HG03558 (cell line): ENCODE data around the gene KCNQ5.
"Not testable (repeated sequence)": the region's sequence is repeated elsewhere in the genome, so short reads cannot be mapped to it uniquely, and the experiment has no call there.

Source experiments
- ATAC-seq: cut with Tn5 transposase; IDR thresholded peaks from one replicate; pipeline ENCODE4 v1.9.1; 2021; ENCODE audit warnings: moderate number of reproducible peaks; ENCODE audit not compliant: unreplicated experiment; ENCODE audit errors: extremely low read depth

KCNQ5 gene

GRCh38 chr6:72876256-72876655 lies 254.4 kb downstream of the KCNQ5 start:
- no peak for ATAC-seq

- ATAC-seq, result no peak
Measured at GRCh38 chr6:72886170-72886569, 264.3 kb downstream of the KCNQ5 start.

- ATAC-seq, result no peak
Measured at GRCh38 chr6:72890233-72890632, 268.4 kb downstream of the KCNQ5 start.

- ATAC-seq, result no peak
Measured at GRCh38 chr6:72890671-72891070, 268.8 kb downstream of the KCNQ5 start.

GRCh38 chr6:72892901-72893300 lies 271.0 kb downstream of the KCNQ5 start:
- no peak for ATAC-seq

GRCh38 chr6:72894091-72894490 lies 272.2 kb downstream of the KCNQ5 start:
- ATAC-seq, result no peak

GRCh38 chr6:72898313-72898712 lies 276.4 kb downstream of the KCNQ5 start:
- ATAC-seq, result not testable (repeated sequence)

- no peak for ATAC-seq
Measured at GRCh38 chr6:72905705-72906478, 284.0 kb downstream of the KCNQ5 start.

GRCh38 chr6:72911463-72912155 lies 289.7 kb downstream of the KCNQ5 start:
- ATAC-seq, result no peak

GRCh38 chr6:72913797-72914196 lies 291.9 kb downstream of the KCNQ5 start:
- ATAC-seq, result no peak

- ATAC-seq, result no peak
Measured at GRCh38 chr6:72916298-72916697, 294.4 kb downstream of the KCNQ5 start.

- ATAC-seq, result no peak
Measured at GRCh38 chr6:72916906-72917305, 295.0 kb downstream of the KCNQ5 start.

GRCh38 chr6:72922401-72922800 lies 300.5 kb downstream of the KCNQ5 start:
- ATAC-seq, result no peak

- no peak for ATAC-seq
Measured at GRCh38 chr6:72925136-72925535, 303.3 kb downstream of the KCNQ5 start.

GRCh38 chr6:72930556-72931132 lies 308.8 kb downstream of the KCNQ5 start:
- ATAC-seq, result no peak

- ATAC-seq, result no peak
Measured at GRCh38 chr6:72931325-72931887, 309.5 kb downstream of the KCNQ5 start.

- ATAC-seq, result no peak
Measured at GRCh38 chr6:72933233-72933632, 311.4 kb downstream of the KCNQ5 start.

GRCh38 chr6:72936766-72937559 lies 315.1 kb downstream of the KCNQ5 start:
- no peak for ATAC-seq

GRCh38 chr6:72938104-72938503 lies 316.2 kb downstream of the KCNQ5 start:
- ATAC-seq, result no peak

- no peak for ATAC-seq
Measured at GRCh38 chr6:72939004-72939403, 317.1 kb downstream of the KCNQ5 start.
